Astrocyte (in vitro differentiated cells and primary cell): ENCODE measurements around the gene PIGN. TPM values are rescaled to one million over a fixed set of nuclear protein-coding genes. Genes with fewer than 3 reads are reported as not detected.
"Not testable (repeated sequence)": the region's sequence is repeated elsewhere in the genome, so short reads cannot be mapped to it uniquely, and the experiment has no call there.

Experiments used
- DNase-seq: peaks from one replicate; pipeline ENCODE4 v3.0.0-alpha.2; 2010; ENCODE audit warnings: low read depth
- FAIRE-seq: peaks from 2 replicates; lab custom pipeline; 2011; peaks lifted over from hg19 to GRCh38; lab: Jason Lieb, UNC
- H2AFZ ChIP-seq: 2 replicates; pipeline ENCODE4 v1.6.0; 2012; ENCODE audit warnings: low read depth, low read length, inconsistent platforms
- H3K27ac ChIP-seq: 2 replicates; pipeline ENCODE4 v1.5.1; 2011; ENCODE audit warnings: low read depth, low read length, inconsistent platforms
- H3K27me3 ChIP-seq: 2 replicates; pipeline ENCODE4 v1.6.0; 2011; ENCODE audit warnings: low read length, inconsistent platforms; ENCODE audit not compliant: insufficient read depth
- H3K36me3 ChIP-seq: 2 replicates; pipeline ENCODE4 v1.5.1; 2011; ENCODE audit warnings: low read length, inconsistent platforms; ENCODE audit not compliant: insufficient read depth
- H3K4me1 ChIP-seq: 2 replicates; pipeline ENCODE4 v1.5.1; 2011; ENCODE audit warnings: low read length, inconsistent platforms; ENCODE audit not compliant: insufficient read depth
- H3K4me2 ChIP-seq: 2 replicates; pipeline ENCODE4 v1.6.0; 2012; ENCODE audit warnings: low read length, inconsistent platforms
- H3K4me3 ChIP-seq: 2 replicates; pipeline ENCODE4 v1.5.1; 2011; ENCODE audit warnings: low read depth, mild to moderate bottlenecking, low read length, inconsistent platforms; ENCODE audit not compliant: insufficient read depth
- H3K79me2 ChIP-seq: 2 replicates; pipeline ENCODE4 v1.6.0; 2012; ENCODE audit warnings: mild to moderate bottlenecking, low read length, inconsistent platforms; ENCODE audit not compliant: insufficient read depth
- H3K9ac ChIP-seq: 2 replicates; pipeline ENCODE4 v1.6.0; 2012; ENCODE audit warnings: mild to moderate bottlenecking, low read length, inconsistent platforms
- H3K9me3 ChIP-seq: 2 replicates; pipeline ENCODE4 v1.5.1; 2012; ENCODE audit warnings: low read depth, mild to moderate bottlenecking, low read length, inconsistent platforms; ENCODE audit not compliant: insufficient read depth
- H4K20me1 ChIP-seq: 2 replicates; pipeline ENCODE4 v1.6.0; 2012; ENCODE audit warnings: low read length, inconsistent platforms; ENCODE audit not compliant: insufficient read depth
- H3K27ac Mint-ChIP-seq: one replicate; pipeline ENCODE4 v1.8.0; 2021; ENCODE audit warnings: mild to moderate bottlenecking, mixed read lengths; ENCODE audit not compliant: unreplicated experiment
- H3K27me3 Mint-ChIP-seq: one replicate; pipeline ENCODE4 v1.8.0; 2021; ENCODE audit warnings: low read depth, mixed read lengths; ENCODE audit not compliant: unreplicated experiment
- H3K36me3 Mint-ChIP-seq: one replicate; pipeline ENCODE4 v1.8.0; 2021; ENCODE audit warnings: low read depth, mixed read lengths; ENCODE audit not compliant: unreplicated experiment
- H3K4me1 Mint-ChIP-seq: one replicate; pipeline ENCODE4 v1.8.0; 2021; ENCODE audit warnings: low read depth, mixed read lengths; ENCODE audit not compliant: unreplicated experiment
- H3K4me3 Mint-ChIP-seq: one replicate; pipeline ENCODE4 v1.8.0; 2021; ENCODE audit warnings: mild to moderate bottlenecking, moderate library complexity, mixed read lengths; ENCODE audit not compliant: unreplicated experiment
- H3K9me3 Mint-ChIP-seq: one replicate; pipeline ENCODE4 v1.8.0; 2021; ENCODE audit warnings: mild to moderate bottlenecking, mixed read lengths; ENCODE audit not compliant: unreplicated experiment
- EZH2 ChIP-seq: IDR thresholded peaks from 2 replicates; pipeline ENCODE4 v1.6.1; 2012; ENCODE audit warnings: mild to moderate bottlenecking, low read length, inconsistent platforms; ENCODE audit not compliant: insufficient read depth
- total RNA-seq: library from RNA; stranded (reverse); gene quantifications from 2 replicates; pipeline ENCODE4 v1.2.1, GENCODE V29; 2021
- TF ChIP-seq, protein P1 (sequence below): IDR thresholded peaks from 2 replicates; pipeline ENCODE4 v1.5.1; 2011; ENCODE audit warnings: low read depth, mild to moderate bottlenecking, inconsistent platforms, low read length, moderate library complexity; ENCODE audit not compliant: insufficient read depth

Gene PIGN
- total RNA-seq, 1 donor from 2014 or later: 20.0 TPM

DNA sequence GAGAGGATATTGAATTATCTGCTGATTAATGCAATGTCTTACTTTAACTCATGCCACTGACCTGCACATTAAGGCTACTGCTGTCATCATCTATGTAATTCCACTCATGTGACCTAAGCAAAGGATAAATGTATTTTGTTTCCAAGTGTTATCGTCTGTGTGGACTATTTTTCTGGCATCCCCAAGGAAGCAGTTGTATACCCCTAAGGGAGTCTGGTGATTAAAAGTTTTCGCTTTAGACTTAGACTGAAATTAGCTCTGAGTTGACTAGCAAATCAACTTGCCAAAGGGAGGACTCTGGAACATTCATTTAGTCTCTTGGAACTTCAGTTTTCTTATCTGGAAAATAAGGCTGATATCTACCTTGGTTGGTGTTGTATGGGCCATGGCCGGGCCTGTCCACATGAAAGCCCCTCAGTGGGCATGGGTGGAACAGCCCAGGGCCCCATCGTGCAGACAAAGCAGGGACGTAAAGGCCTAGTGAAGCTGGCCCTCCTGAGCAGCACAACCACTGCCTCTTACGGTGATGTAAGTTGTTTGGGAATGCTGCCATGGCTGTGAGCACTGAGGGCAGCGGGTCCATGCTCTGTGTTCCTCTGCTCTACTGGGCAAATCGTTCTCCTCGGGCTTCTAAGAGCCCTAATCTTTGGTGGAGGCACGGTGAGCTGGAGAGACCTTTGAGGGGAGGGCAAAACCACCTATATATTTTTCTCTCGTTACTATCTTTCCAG lies 149.7 kb downstream of the PIGN start:
- no peak overlapping the region for H3K27ac Mint-ChIP-seq
- Histone ChIP-seq H3K36me3 (no peaks in the 10 kb centered on the region), H3K4me2 (no peak overlapping the region), H2AFZ (no peak overlapping the region), H3K9me3 (no peaks in the 10 kb centered on the region), H3K27me3 (no peaks in the 10 kb centered on the region), H3K27ac (no peak overlapping the region), H3K4me1 (peaks cover 4% of the 10 kb centered on the region), H3K4me3 (no peak overlapping the region), H4K20me1 (no peaks in the 10 kb centered on the region), H3K9ac (no peak overlapping the region), H3K79me2 (no peaks in the 10 kb centered on the region)
- DNase-seq: no peak
- TF ChIP-seq, protein P1, sequence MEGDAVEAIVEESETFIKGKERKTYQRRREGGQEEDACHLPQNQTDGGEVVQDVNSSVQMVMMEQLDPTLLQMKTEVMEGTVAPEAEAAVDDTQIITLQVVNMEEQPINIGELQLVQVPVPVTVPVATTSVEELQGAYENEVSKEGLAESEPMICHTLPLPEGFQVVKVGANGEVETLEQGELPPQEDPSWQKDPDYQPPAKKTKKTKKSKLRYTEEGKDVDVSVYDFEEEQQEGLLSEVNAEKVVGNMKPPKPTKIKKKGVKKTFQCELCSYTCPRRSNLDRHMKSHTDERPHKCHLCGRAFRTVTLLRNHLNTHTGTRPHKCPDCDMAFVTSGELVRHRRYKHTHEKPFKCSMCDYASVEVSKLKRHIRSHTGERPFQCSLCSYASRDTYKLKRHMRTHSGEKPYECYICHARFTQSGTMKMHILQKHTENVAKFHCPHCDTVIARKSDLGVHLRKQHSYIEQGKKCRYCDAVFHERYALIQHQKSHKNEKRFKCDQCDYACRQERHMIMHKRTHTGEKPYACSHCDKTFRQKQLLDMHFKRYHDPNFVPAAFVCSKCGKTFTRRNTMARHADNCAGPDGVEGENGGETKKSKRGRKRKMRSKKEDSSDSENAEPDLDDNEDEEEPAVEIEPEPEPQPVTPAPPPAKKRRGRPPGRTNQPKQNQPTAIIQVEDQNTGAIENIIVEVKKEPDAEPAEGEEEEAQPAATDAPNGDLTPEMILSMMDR: no peak
- TF ChIP-seq EZH2: no peak
- H3K27me3 Mint-ChIP-seq: no peaks in the 10 kb centered on the region
- FAIRE-seq: no peak
- H3K36me3 Mint-ChIP-seq: no peaks in the 10 kb centered on the region
- no peaks in the 10 kb centered on the region for H3K9me3 Mint-ChIP-seq
- H3K4me3 Mint-ChIP-seq: no peak overlapping the region
- peaks cover 5% of the 10 kb centered on the region for H3K4me1 Mint-ChIP-seq

DNA sequence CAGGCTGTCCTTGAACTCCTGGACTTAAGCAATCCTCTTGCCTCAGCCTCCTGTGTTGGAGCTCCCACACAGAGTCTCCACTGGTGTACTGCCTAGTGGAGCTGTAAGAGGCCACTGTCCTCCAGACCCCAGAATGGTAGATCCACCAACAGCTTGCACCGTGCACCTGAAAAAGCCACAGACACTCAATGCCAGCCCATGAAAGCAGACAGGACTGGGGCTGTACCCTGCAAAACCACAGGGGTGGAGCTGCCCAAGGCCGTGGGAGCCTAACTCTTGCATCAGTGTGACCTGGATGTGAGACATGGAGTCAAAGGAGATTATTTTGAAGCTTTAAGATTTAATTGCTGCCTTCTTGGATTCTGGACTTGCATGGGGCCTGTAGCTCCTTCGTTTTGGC lies 152.6 kb downstream of the PIGN start:
- not testable (repeated sequence) for H3K9ac ChIP-seq, H3K4me1 ChIP-seq, H3K36me3 ChIP-seq, H3K27ac ChIP-seq, H2AFZ ChIP-seq, H3K4me2 ChIP-seq, H3K4me1 Mint-ChIP-seq, H3K4me3 Mint-ChIP-seq, H3K27ac Mint-ChIP-seq, H3K9me3 Mint-ChIP-seq, H3K9me3 ChIP-seq, H3K4me3 ChIP-seq, H4K20me1 ChIP-seq, H3K36me3 Mint-ChIP-seq, FAIRE-seq, DNase-seq, H3K27me3 ChIP-seq, H3K27me3 Mint-ChIP-seq, H3K79me2 ChIP-seq

DNA sequence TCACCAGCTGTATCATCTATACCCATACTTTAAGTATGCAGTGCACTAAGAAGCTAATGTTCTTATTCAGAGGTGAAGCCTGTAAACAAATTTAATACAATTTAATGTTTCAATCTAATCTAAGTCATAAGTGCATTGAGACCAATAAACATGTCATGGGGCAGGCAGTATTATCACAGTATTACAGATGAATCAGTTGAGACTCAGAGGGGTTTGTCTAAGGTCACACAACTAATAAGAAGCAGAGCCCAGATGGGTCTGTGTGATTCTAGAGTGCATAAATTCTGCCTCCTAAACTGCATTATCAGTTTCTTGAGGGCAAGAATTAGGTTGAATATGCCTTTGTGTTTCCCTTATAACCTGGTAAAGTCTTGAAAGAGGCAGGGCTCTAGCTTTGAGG lies 153.1 kb downstream of the PIGN start:
- FAIRE-seq (no peak), DNase-seq (no peak)
- no peak overlapping the region for H3K4me3 ChIP-seq
- Mint-ChIP-seq H3K4me3 (no peak overlapping the region), H3K36me3 (no peaks in the 10 kb centered on the region), H3K4me1 (peaks cover 10% of the 10 kb centered on the region), H3K27ac (no peak overlapping the region), H3K27me3 (no peaks in the 10 kb centered on the region), H3K9me3 (peaks cover 4% of the 10 kb centered on the region)
- H4K20me1 ChIP-seq: no peaks in the 10 kb centered on the region
- no peak overlapping the region for H3K9ac ChIP-seq
- H3K4me2 ChIP-seq: no peak overlapping the region
- no peak overlapping the region for H3K27ac ChIP-seq
- no peaks in the 10 kb centered on the region for H3K27me3 ChIP-seq
- no peak overlapping the region for H2AFZ ChIP-seq
- TF ChIP-seq EZH2: no peak
- TF ChIP-seq, protein P1: no peak
- no peaks in the 10 kb centered on the region for H3K36me3 ChIP-seq
- H3K4me1 ChIP-seq: peaks cover 4% of the 10 kb centered on the region
- no peaks in the 10 kb centered on the region for H3K9me3 ChIP-seq
- no peaks in the 10 kb centered on the region for H3K79me2 ChIP-seq
